OCI-LY3 (cell line): ENCODE measurements around the gene SIGLEC6.

ENCODE experiments used
- EZH2phosphoT487 ChIP-seq: fragments of 200-600 bp; shearing (Covaris generic); IDR thresholded peaks from 2 replicates; pipeline ENCODE4 v1.6.1; 2018; ENCODE audit warnings: antibody characterized with exemption, mixed run types, low read depth
- TF ChIP-seq, protein P1 (sequence below): fragments of 200-600, 300-600 bp; sonication (generic); IDR thresholded peaks from 2 replicates; pipeline ENCODE4 v1.5.1; 2014; ENCODE audit warnings: antibody characterized with exemption, low read length, low read depth

DNA sequence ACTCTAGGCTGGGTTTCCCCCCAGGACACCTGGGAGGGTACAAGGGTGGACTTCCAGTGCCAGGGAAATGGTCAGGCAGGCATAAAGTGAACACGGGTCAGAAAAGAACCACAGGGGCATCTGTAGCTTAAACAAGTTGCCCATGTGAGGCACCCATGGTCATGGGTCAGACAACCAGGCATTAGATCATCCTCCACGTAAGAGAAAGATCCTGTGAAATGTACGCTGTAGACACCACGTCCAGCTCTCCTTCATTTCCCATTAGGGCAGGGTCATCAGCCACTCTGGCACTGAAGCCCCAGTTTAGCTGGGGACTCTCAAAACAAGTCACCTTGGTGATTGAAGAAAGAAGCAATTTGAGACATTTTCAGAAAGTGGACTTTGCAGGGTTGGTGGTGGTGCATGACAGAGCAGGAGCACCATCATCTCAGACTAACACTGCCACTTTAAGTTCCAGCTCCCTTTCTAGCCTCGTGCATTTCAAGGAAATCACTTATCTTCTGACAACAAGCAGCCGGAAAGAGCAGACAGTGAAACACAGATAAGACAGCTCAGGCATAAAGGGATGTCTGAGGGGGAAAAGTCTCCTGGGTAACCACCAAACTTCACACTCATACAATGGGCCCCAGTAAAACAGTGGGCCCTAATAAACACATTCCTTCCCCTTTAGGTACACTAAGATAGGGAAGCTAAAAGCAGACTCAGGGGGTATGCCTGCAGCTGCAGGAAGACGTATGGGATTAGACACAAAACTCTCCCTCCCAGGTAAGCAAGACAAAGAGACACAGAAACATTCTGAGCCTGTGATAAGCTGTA is 16.1 kb upstream of the SIGLEC6 start:
- TF ChIP-seq, protein P1, sequence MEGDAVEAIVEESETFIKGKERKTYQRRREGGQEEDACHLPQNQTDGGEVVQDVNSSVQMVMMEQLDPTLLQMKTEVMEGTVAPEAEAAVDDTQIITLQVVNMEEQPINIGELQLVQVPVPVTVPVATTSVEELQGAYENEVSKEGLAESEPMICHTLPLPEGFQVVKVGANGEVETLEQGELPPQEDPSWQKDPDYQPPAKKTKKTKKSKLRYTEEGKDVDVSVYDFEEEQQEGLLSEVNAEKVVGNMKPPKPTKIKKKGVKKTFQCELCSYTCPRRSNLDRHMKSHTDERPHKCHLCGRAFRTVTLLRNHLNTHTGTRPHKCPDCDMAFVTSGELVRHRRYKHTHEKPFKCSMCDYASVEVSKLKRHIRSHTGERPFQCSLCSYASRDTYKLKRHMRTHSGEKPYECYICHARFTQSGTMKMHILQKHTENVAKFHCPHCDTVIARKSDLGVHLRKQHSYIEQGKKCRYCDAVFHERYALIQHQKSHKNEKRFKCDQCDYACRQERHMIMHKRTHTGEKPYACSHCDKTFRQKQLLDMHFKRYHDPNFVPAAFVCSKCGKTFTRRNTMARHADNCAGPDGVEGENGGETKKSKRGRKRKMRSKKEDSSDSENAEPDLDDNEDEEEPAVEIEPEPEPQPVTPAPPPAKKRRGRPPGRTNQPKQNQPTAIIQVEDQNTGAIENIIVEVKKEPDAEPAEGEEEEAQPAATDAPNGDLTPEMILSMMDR, result no peak
- no peak for TF ChIP-seq EZH2phosphoT487
